H1 (cell line): ENCODE measurements around the gene FLT1.

Experiments used
- CBX5 ChIP-seq: fragments of 300-800, 300-1000 bp; sonication (generic); IDR thresholded peaks from 2 replicates; pipeline ENCODE4 v1.7.1; 2016; ENCODE audit warnings: antibody characterized with exemption, low read length, low read depth
- TF ChIP-seq, protein P1 (sequence below), 3 experiments: IDR thresholded peaks; 1 replicate in 2 of 3; 2 replicates in 1 of 3; pipeline versions ENCODE4 v1.5.1 to v1.6.1; 2011; ENCODE audit warnings: low read length in 3 of 3, mild to moderate bottlenecking in 3 of 3, inconsistent platforms in 2 of 3, low read depth in 1 of 3, moderate library complexity in 1 of 3; ENCODE audit not compliant: insufficient read depth in 1 of 3; ENCODE audit errors: control extremely low read depth in 1 of 3

DNA sequence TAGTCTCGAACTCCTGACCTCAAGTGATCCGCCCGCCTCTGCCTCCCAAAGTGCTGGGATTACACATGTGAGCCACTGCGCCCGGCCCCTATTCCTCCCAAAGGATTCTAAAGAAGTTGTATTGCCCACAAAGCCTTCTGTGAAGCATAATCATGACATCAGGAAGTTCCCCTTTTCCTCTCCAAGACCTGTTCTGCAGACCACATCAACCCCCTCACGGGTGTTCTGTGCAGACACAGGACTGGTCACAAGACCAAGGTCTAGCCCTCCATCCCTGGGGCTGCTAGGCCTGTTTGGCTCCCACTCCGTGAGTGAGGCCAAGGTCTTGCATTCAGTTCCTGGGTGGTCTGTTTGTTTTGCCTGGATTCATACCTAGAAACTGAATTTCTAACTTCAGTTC is 178.1 kb downstream of the FLT1 start:
- TF ChIP-seq, protein P1, sequence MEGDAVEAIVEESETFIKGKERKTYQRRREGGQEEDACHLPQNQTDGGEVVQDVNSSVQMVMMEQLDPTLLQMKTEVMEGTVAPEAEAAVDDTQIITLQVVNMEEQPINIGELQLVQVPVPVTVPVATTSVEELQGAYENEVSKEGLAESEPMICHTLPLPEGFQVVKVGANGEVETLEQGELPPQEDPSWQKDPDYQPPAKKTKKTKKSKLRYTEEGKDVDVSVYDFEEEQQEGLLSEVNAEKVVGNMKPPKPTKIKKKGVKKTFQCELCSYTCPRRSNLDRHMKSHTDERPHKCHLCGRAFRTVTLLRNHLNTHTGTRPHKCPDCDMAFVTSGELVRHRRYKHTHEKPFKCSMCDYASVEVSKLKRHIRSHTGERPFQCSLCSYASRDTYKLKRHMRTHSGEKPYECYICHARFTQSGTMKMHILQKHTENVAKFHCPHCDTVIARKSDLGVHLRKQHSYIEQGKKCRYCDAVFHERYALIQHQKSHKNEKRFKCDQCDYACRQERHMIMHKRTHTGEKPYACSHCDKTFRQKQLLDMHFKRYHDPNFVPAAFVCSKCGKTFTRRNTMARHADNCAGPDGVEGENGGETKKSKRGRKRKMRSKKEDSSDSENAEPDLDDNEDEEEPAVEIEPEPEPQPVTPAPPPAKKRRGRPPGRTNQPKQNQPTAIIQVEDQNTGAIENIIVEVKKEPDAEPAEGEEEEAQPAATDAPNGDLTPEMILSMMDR (IDR thresholded peaks at IDR 0.05; ENCODE audit: control extremely low read depth in 1 of 3, insufficient read depth in 1 of 3, low read depth in 1 of 3, low read length in 3 of 3), result no peak
- no peak for TF ChIP-seq CBX5
